ENCODE data around the gene FOXP1. TPM values are rescaled to one million over a fixed set of nuclear protein-coding genes. Genes with fewer than 3 reads are reported as not detected.

Gene FOXP1
- total and polyA plus RNA-seq, 9 of the 15 experiments (the other 6 are each of a cell fraction or from before 2014, with no cell fraction given) = 7.7 to 34.5 (median 13.7) TPM

- Histone ChIP-seq H3K27me3 (ENCODE audit: control insufficient read depth in 2 of 2, insufficient read depth in 2 of 2, low read length in 2 of 2) (no peaks in the 10 kb centered on the region), H3K9me1 (ENCODE audit: control insufficient read depth, insufficient read depth, low read length) (no peaks in the 10 kb centered on the region), H3K4me1 (replicated peaks in 1 of 2; ENCODE audit: control insufficient read depth in 2 of 2, insufficient read depth in 2 of 2, low read length in 2 of 2) (no peaks in the 10 kb centered on the region), H3K36me3 (ENCODE audit: control insufficient read depth, insufficient read depth, low read length) (peaks cover 6% of the 10 kb centered on the region; the same call in 1 of the 3 replicates), H3K79me2 (ENCODE audit: control insufficient read depth, insufficient read depth, low read length) (no peaks in the 10 kb centered on the region; the same call in 1 of the 3 replicates), H3K9ac (ENCODE audit: insufficient read depth in 1 of 2, low read depth in 2 of 2, low read length in 2 of 2) (no peak overlapping the region), H3K4me3 (no peak overlapping the region), H2AFZ (ENCODE audit: low read depth, low read length) (no peak overlapping the region), H3K4me2 (ENCODE audit: insufficient read depth, low read length) (no peak overlapping the region), H3K9me3 (replicated peaks; ENCODE audit: control insufficient read depth, insufficient read depth, low read depth, low read length) (no peaks in the 10 kb centered on the region), H3K27ac (ENCODE audit: extremely low read depth, low read depth, low read length) (no peak overlapping the region), H4K20me1 (replicated peaks; ENCODE audit: control insufficient read depth, insufficient read depth, low read length) (0 out of 2 replicates have a peak, but pooled peaks cover 3% of the 10 kb centered on the region)
- no peak for ATAC-seq
- no TSS peak for BruUV-seq (replicated peaks)
- WGBS (ENCODE audit: insufficient coverage, low coverage, missing lambda C conversion rate) = 53% methylated on average over 3 of the region's 3 CpGs
- no peak for TF ChIP-seq FOXK2 (conservative IDR thresholded peaks at IDR 0.05 in 1 of 2, IDR thresholded peaks at IDR 0.05 in 1 of 2; ENCODE audit: low read depth in 2 of 2)
- TF ChIP-seq ZNF512 (tag; IDR thresholded peaks at IDR 0.05) = no peak
- no peak for TF ChIP-seq KDM4B (IDR thresholded peaks at IDR 0.05; ENCODE audit: borderline replicate concordance in 2 of 2, low read depth in 1 of 2)
- TF ChIP-seq ZNF79 (CRISPR knock-in tag; IDR thresholded peaks at IDR 0.05; ENCODE audit: low read depth) = no peak
- no peak for TF ChIP-seq FOXA1 (IDR thresholded peaks at IDR 0.05; ENCODE audit: borderline replicate concordance)
- no peak for TF ChIP-seq SIN3A (IDR thresholded peaks at IDR 0.05; ENCODE audit: borderline replicate concordance in 2 of 2, control insufficient read depth in 1 of 2, low read depth in 2 of 2, low read length in 2 of 2)
- TF ChIP-seq CBX2 (IDR thresholded peaks at IDR 0.05; ENCODE audit: insufficient read depth, low read length, poor library complexity, severe bottlenecking) = no peak
- no peak for TF ChIP-seq MEIS2 (IDR thresholded peaks at IDR 0.05; ENCODE audit: partially characterized antibody)
- no peak for TF ChIP-seq NUFIP1 (IDR thresholded peaks at IDR 0.05; ENCODE audit: partially characterized antibody)
- TF ChIP-seq ZNF764 (CRISPR knock-in tag; IDR thresholded peaks at IDR 0.05; ENCODE audit: low read depth) = no peak
- TF ChIP-seq PML (IDR thresholded peaks at IDR 0.05; ENCODE audit: low read length) = no peak
- TF ChIP-seq ZBTB8A (IDR thresholded peaks at IDR 0.05; ENCODE audit: partially characterized antibody) = no peak
- TF ChIP-seq CXXC5 (CRISPR knock-in tag; IDR thresholded peaks at IDR 0.05) = no peak
- TF ChIP-seq FOXK1 (CRISPR knock-in tag; IDR thresholded peaks at IDR 0.05; ENCODE audit: borderline replicate concordance) = no peak
- no peak for TF ChIP-seq NEUROD1 (IDR thresholded peaks at IDR 0.05; ENCODE audit: borderline replicate concordance, low read depth, low read length, partially characterized antibody)
- no peak for TF ChIP-seq SMC3 (conservative IDR thresholded peaks at IDR 0.05; ENCODE audit: insufficient read depth, low read depth, low read length)
- no peak for TF ChIP-seq PCBP2 (IDR thresholded peaks at IDR 0.05; ENCODE audit: low read depth, low read length, poor library complexity, severe bottlenecking)
- intact Hi-C loops (cut with micrococcal nuclease) = no loop called here
- in situ Hi-C loops (cut with MboI) = no loop called here
- FAIRE-seq = no peak
- no peak for DNase-seq (ENCODE audit: extremely low read depth in 1 of 4, low spot score in 3 of 4)
- CTCF ChIA-PET (ENCODE audit: low intra/inter-chr PET ratio) = no interaction called here
- POLR2A ChIA-PET = no interaction called here
These were observed 493.3 kb downstream of the FOXP1 start for GRCh38 chr3:71090207-71090606.
